IMR-90 (cell line): ENCODE results near the gene GUCY2C. TPM values are rescaled to one million over a fixed set of nuclear protein-coding genes. Genes with fewer than 3 reads are reported as not detected.
A peak's percentile ranks its signal among the peaks of the same experiment; 100 is the strongest.

Experiments used
- ATAC-seq: fragments of 200-7000 bp; cut with Tn5 transposase; 2 replicates; pipeline ENCODE4 v1.9.1; 2020; ENCODE audit warnings: low read depth, mild to moderate bottlenecking, moderate library complexity
- BruUV-seq: library from RNA; stranded (reverse); fragments of 400-500 nt; replicated peaks from 2 replicates; lab custom pipeline; 2021; lab: Mats Ljungman, UMichigan
- CTCF ChIA-PET: fragments of 300-600 bp; formaldehyde crosslinking; extraction: SDS; loops from one replicate; lab custom pipeline; 2021; ENCODE audit warnings: antibody characterized with exemption; lab: Yijun Ruan, JAX
- POLR2A ChIA-PET: fragments of 300-600 bp; sonication (Branson Sonifier 250); formaldehyde crosslinking; loops from one replicate; lab custom pipeline; 2022; ENCODE audit warnings: antibody characterized with exemption; ENCODE audit not compliant: unreplicated experiment; lab: Charles Lee
- DNase-seq: peaks from one replicate; pipeline ENCODE4 v3.0.0; 2013
- H2AFZ ChIP-seq: replicated peaks from 2 replicates; pipeline ENCODE3; 2013; ENCODE audit warnings: low read length, mild to moderate bottlenecking; ENCODE audit not compliant: poor library complexity
- H2AK5ac ChIP-seq: 2 replicates; pipeline ENCODE4 v1.6.1; 2013; ENCODE audit warnings: low read depth, low read length, inconsistent platforms
- H2AK9ac ChIP-seq: replicated peaks from 2 replicates; pipeline ENCODE3; 2013; ENCODE audit warnings: mild to moderate bottlenecking, low read depth, low read length, moderate library complexity; ENCODE audit not compliant: poor library complexity
- H2BK120ac ChIP-seq: 2 replicates; pipeline ENCODE4 v1.6.1; 2013; ENCODE audit warnings: low read depth, low read length, inconsistent platforms
- H2BK15ac ChIP-seq: 3 replicates; pipeline ENCODE4 v1.6.1; 2013; ENCODE audit warnings: low read depth, low read length, inconsistent platforms
- H2BK20ac ChIP-seq: 2 replicates; pipeline ENCODE4 v1.6.1; 2013; ENCODE audit warnings: low read depth, mild to moderate bottlenecking, inconsistent platforms, low read length, moderate library complexity
- H2BK5ac ChIP-seq: 2 replicates; pipeline ENCODE4 v1.6.1; 2013; ENCODE audit warnings: mild to moderate bottlenecking, low read depth, low read length, inconsistent platforms; ENCODE audit not compliant: poor library complexity, severe bottlenecking
- H3K14ac ChIP-seq: replicated peaks from 2 replicates; pipeline ENCODE4 v1.6.1; 2013; ENCODE audit warnings: low read depth, low read length, inconsistent platforms
- H3K18ac ChIP-seq: 2 replicates; pipeline ENCODE4 v1.6.1; 2013; ENCODE audit warnings: low read depth, low read length, control low read depth
- H3K23ac ChIP-seq: 2 replicates; pipeline ENCODE4 v1.6.1; 2013; ENCODE audit warnings: low read depth, low read length, inconsistent platforms
- H3K27ac ChIP-seq: 2 replicates; pipeline ENCODE4 v1.5.1; 2013; ENCODE audit warnings: mild to moderate bottlenecking, control low read depth, low read length; ENCODE audit not compliant: insufficient read depth
- H3K27me3 ChIP-seq: 2 replicates; pipeline ENCODE4 v1.6.1; 2013; ENCODE audit warnings: low read length; ENCODE audit not compliant: control insufficient read depth, insufficient read depth
- H3K36me3 ChIP-seq: 2 replicates; pipeline ENCODE4 v1.6.1; 2013; ENCODE audit warnings: low read length, mixed read lengths; ENCODE audit not compliant: control insufficient read depth, insufficient read depth
- H3K4ac ChIP-seq: 2 replicates; pipeline ENCODE4 v1.6.1; 2013; ENCODE audit warnings: low read depth, low read length, inconsistent platforms
- H3K4me1 ChIP-seq: 2 replicates; pipeline ENCODE4 v1.6.1; 2013; ENCODE audit warnings: low read length, mixed read lengths; ENCODE audit not compliant: control insufficient read depth, insufficient read depth
- H3K4me2 ChIP-seq: 2 replicates; pipeline ENCODE4 v1.6.1; 2013; ENCODE audit warnings: low read depth, mild to moderate bottlenecking, control low read depth, low read length, moderate library complexity
- H3K4me3 ChIP-seq: 2 replicates; pipeline ENCODE4 v1.5.1; 2013; ENCODE audit warnings: low read depth, mild to moderate bottlenecking, control low read depth, low read length, moderate library complexity; ENCODE audit not compliant: insufficient read depth
- H3K56ac ChIP-seq: 2 replicates; pipeline ENCODE4 v1.6.1; 2013; ENCODE audit warnings: low read length, inconsistent platforms; ENCODE audit not compliant: insufficient read depth; ENCODE audit errors: extremely low read depth
- H3K79me1 ChIP-seq, 2 experiments: 2 replicates each; pipeline ENCODE4 v1.6.1; 2013; ENCODE audit warnings: low read length in 2 of 2, inconsistent platforms in 1 of 2, low read depth in 1 of 2
- H3K9ac ChIP-seq: 2 replicates; pipeline ENCODE4 v1.6.1; 2013; ENCODE audit warnings: low read depth, low read length, control low read depth
- H3K9me1 ChIP-seq: 2 replicates; pipeline ENCODE4 v1.6.1; 2013; ENCODE audit warnings: low read length, inconsistent platforms; ENCODE audit not compliant: insufficient read depth
- H3K9me3 ChIP-seq: 2 replicates; pipeline ENCODE4 v1.6.1; 2013; ENCODE audit warnings: low read length; ENCODE audit not compliant: control insufficient read depth, insufficient read depth
- H4K20me1 ChIP-seq: 2 replicates; pipeline ENCODE4 v1.6.1; 2013; ENCODE audit warnings: low read length, inconsistent platforms; ENCODE audit not compliant: insufficient read depth
- H4K5ac ChIP-seq: 2 replicates; pipeline ENCODE4 v1.6.1; 2013; ENCODE audit warnings: mild to moderate bottlenecking, low read depth, low read length, control low read depth
- H4K8ac ChIP-seq, 2 experiments: 2 replicates each; pipeline ENCODE4 v1.6.1; 2013; ENCODE audit warnings: low read depth in 2 of 2, low read length in 2 of 2, control low read depth in 1 of 2, inconsistent platforms in 1 of 2
- H4K91ac ChIP-seq: 2 replicates; pipeline ENCODE4 v1.6.1; 2013; ENCODE audit warnings: low read depth, low read length, inconsistent platforms; ENCODE audit not compliant: insufficient read depth
- BHLHE40 ChIP-seq: fragments of 150-350 bp; IDR thresholded peaks from 2 replicates; pipeline ENCODE4 v1.6.1; 2016; ENCODE audit warnings: mild to moderate bottlenecking, low read depth, low read length
- CEBPB ChIP-seq: IDR thresholded peaks from 2 replicates; pipeline ENCODE4 v1.6.1; 2012; ENCODE audit warnings: low read depth, low read length, improper control_type of control experiment
- CHD1 ChIP-seq: IDR thresholded peaks from 2 replicates; pipeline ENCODE4 v1.6.1; 2012; ENCODE audit warnings: low read depth, low read length, improper control_type of control experiment
- FOS ChIP-seq: fragments of 150-350 bp; IDR thresholded peaks from 2 replicates; pipeline ENCODE4 v1.6.1; 2016; ENCODE audit warnings: low read depth, low read length
- MAFK ChIP-seq: IDR thresholded peaks from 2 replicates; pipeline ENCODE4 v1.6.1; 2012; ENCODE audit warnings: low read depth, low read length, improper control_type of control experiment
- MAZ ChIP-seq: IDR thresholded peaks from 2 replicates; pipeline ENCODE4 v1.6.1; 2012; ENCODE audit warnings: low read depth, mild to moderate bottlenecking, low read length, improper control_type of control experiment, moderate library complexity, borderline replicate concordance
- NFE2L2 ChIP-seq: fragments of 150-350 bp; IDR thresholded peaks from 2 replicates; pipeline ENCODE4 v1.6.1; 2016; ENCODE audit warnings: low read depth, mild to moderate bottlenecking, low read length
- RAD21 ChIP-seq: IDR thresholded peaks from 2 replicates; pipeline ENCODE4 v1.6.1; 2012; ENCODE audit warnings: low read length, improper control_type of control experiment
- RCOR1 ChIP-seq: IDR thresholded peaks from 2 replicates; pipeline ENCODE4 v1.6.1; 2012; ENCODE audit warnings: mild to moderate bottlenecking, low read length, improper control_type of control experiment; ENCODE audit not compliant: insufficient replicate concordance
- RFX5 ChIP-seq: IDR thresholded peaks from 2 replicates; pipeline ENCODE4 v1.8.0; 2012; ENCODE audit warnings: low read depth, mild to moderate bottlenecking, low read length, moderate library complexity
- SMC3 ChIP-seq: fragments of 150-350 bp; IDR thresholded peaks from 2 replicates; pipeline ENCODE4 v1.6.1; 2016; ENCODE audit warnings: low read depth, mild to moderate bottlenecking, antibody characterized with exemption, low read length, moderate library complexity
- WGBS, 2 experiments: methylation state at CpG; one replicate each; pipeline versions ENCODE4 v1.1.5 to v1.1.7; 2013; ENCODE audit warnings: missing lambda C conversion rate in 2 of 2; ENCODE audit not compliant: insufficient read length in 1 of 2; ENCODE audit errors: extremely low coverage in 2 of 2; 5-methylcytosine and 5-hydroxymethylcytosine counted together
- dilution Hi-C: fragments of 300-500 bp; cut with HindIII; formaldehyde crosslinking; loops from one replicate; pipeline ENCODE4 v1.14.3; 2018; ENCODE audit warnings: low sequenced_read_pairs; ENCODE audit not compliant: unreplicated experiment
- in situ Hi-C: fragments of 300-500 bp; cut with MboI; formaldehyde crosslinking; loops from 3 replicates; pipeline ENCODE4 v1.14.3; 2019; ENCODE audit warnings: low sequenced_read_pairs, inconsistent platforms, mixed read lengths
- intact Hi-C: fragments of 100-400 bp; cut with micrococcal nuclease; formaldehyde crosslinking; loops from 2 replicates; pipeline ENCODE4 v1.10.0; 2022
- polyA plus RNA-seq, 3 experiments: library from polyadenylated mRNA; depleted of rRNA; stranded (reverse); fragments of >200 nt; gene quantifications; 2 replicates each; pipeline ENCODE4 v1.2.3, GENCODE V29; 2012; ENCODE audit warnings: low replicate concordance in 1 of 3
- total RNA-seq: library from RNA; depleted of rRNA; stranded (reverse); fragments of >200 nt; gene quantifications from 2 replicates; pipeline ENCODE4 v1.2.3, GENCODE V29; 2012
- TF ChIP-seq, protein P1 (sequence below): fragments of 150-350 bp; IDR thresholded peaks from 2 replicates; pipeline ENCODE4 v1.6.1; 2016; ENCODE audit warnings: low read depth, mild to moderate bottlenecking, low read length, moderate library complexity, borderline replicate concordance
- TF ChIP-seq, protein P2 (sequence below): conservative IDR thresholded peaks from 2 replicates; pipeline ENCODE4 v1.5.1; 2012; ENCODE audit warnings: mild to moderate bottlenecking, low read depth, low read length, improper control_type of control experiment
- TF ChIP-seq, protein P3 (sequence below): fragments of 150-350 bp; IDR thresholded peaks from 2 replicates; pipeline ENCODE4 v1.6.1; 2017; ENCODE audit warnings: mild to moderate bottlenecking, antibody characterized with exemption, low read length, low read depth

Gene GUCY2C
- total and polyA plus RNA-seq, 2 of the 4 experiments (the other 2 are of a cell fraction), result not detected

DNA sequence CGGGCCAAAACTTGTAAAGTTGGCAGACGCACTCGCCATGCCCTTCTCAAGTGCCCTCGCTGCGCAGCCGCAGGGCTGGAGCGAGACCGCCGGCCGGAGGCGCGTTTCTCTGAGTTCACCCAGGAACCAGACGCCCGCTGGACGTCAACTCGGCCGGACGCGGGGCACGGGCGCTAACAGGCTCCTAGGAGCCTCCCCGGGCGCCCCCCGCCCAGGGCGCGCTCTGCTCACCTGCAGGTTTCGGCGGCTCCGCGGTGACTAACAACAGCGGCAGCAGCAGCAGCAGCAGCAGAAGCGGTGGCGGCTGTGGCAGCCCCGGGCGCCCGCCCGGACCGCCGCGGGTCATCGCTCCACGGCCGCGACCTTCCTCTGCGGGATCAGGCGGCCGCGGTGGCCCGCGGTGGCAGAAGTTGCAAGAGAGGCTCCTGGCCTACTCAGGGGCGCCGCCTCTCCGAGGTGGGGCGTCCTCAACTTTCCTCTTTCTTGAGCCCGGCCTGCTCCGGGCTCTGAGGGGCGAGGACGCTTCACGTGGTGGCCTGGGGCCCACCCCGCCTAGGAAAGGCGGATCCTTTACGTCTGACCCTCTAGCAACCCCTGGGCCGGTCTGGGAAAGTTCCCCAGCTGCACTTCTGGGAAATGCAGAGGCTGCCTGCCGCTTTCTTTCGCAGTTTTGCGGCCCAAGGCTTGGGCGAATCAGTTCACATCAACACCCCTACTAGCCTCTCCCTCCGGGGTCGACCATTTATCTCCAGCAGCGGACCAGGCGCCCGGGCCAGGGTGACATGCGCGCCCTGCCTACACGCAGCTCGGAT is 128.8 kb downstream of the GUCY2C start, which contains the start of gene PLBD1:
PLBD1 (minus strand) TSS at position 533 of the 812 bp plus-strand sequence; CDS start at position 346, 187 bp downstream.
- ATAC-seq (peak; percentile 72), DNase-seq (no peak)
- dilution Hi-C loops, result no loop called here
- no peak within 1 kb of the TSS for H3K14ac ChIP-seq
- H2BK120ac ChIP-seq, result no peak within 1 kb of the TSS
- no TSS peak for BruUV-seq
- H3K36me3 ChIP-seq, result no peaks in the 10 kb centered on the region
- no peak within 1 kb of the TSS for H3K18ac ChIP-seq
- H2AK9ac ChIP-seq, result no peak within 1 kb of the TSS
- in situ Hi-C loops, result no loop called here
- H4K20me1 ChIP-seq, result no peaks in the 10 kb centered on the region
- no peaks in the 10 kb centered on the region for H3K79me1 ChIP-seq
- H3K9ac ChIP-seq, result no peak within 1 kb of the TSS
- H4K91ac ChIP-seq, result no peak within 1 kb of the TSS
- CTCF ChIA-PET, result no interaction called here
- no peaks in the 10 kb centered on the region; the same call in none of the 2 replicates for H3K27me3 ChIP-seq
- no peak within 1 kb of the TSS for H2BK20ac ChIP-seq
- H2BK5ac ChIP-seq, result no peak within 1 kb of the TSS
- H3K4me2 ChIP-seq, result peak within 1 kb of the TSS; percentile 43; the same call in 1 of the 2 replicates
- H2BK15ac ChIP-seq, result no peak within 1 kb of the TSS
- H3K4ac ChIP-seq, result no peak within 1 kb of the TSS
- H3K4me1 ChIP-seq, result no peaks in the 10 kb centered on the region
- peak within 1 kb of the TSS; percentile 17; the same call in 1 of the 2 replicates for H3K4me3 ChIP-seq
- no peak within 1 kb of the TSS for H4K8ac ChIP-seq
- H2AK5ac ChIP-seq, result no peak within 1 kb of the TSS
- intact Hi-C loops, result no loop called here
- H3K9me1 ChIP-seq, result no peaks in the 10 kb centered on the region
- POLR2A ChIA-PET, result no interaction called here
- no peak within 1 kb of the TSS for H3K56ac ChIP-seq
- no peaks in the 10 kb centered on the region for H3K9me3 ChIP-seq
- H4K5ac ChIP-seq, result no peak within 1 kb of the TSS
- WGBS, 2 experiments, result 4% methylated on average over 28 of the region's 76 CpGs; no CpG with 5 or more reads in 1 of the 2 experiments
- H3K27ac ChIP-seq, result no peak within 1 kb of the TSS
- H3K23ac ChIP-seq, result no peak within 1 kb of the TSS
- H2AFZ ChIP-seq, result peak within 1 kb of the TSS; percentile 71
- TF ChIP-seq RFX5, result no peak
- TF ChIP-seq, protein P1, sequence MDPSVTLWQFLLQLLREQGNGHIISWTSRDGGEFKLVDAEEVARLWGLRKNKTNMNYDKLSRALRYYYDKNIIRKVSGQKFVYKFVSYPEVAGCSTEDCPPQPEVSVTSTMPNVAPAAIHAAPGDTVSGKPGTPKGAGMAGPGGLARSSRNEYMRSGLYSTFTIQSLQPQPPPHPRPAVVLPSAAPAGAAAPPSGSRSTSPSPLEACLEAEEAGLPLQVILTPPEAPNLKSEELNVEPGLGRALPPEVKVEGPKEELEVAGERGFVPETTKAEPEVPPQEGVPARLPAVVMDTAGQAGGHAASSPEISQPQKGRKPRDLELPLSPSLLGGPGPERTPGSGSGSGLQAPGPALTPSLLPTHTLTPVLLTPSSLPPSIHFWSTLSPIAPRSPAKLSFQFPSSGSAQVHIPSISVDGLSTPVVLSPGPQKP, result no peak
- TF ChIP-seq MAFK, result no peak
- no peak for TF ChIP-seq CEBPB
- no peak for TF ChIP-seq BHLHE40
- TF ChIP-seq NFE2L2, result no peak
- no peak for TF ChIP-seq CHD1
- no peak for TF ChIP-seq RCOR1
- TF ChIP-seq SMC3, result no peak
- no peak for TF ChIP-seq RAD21
- TF ChIP-seq, protein P2, sequence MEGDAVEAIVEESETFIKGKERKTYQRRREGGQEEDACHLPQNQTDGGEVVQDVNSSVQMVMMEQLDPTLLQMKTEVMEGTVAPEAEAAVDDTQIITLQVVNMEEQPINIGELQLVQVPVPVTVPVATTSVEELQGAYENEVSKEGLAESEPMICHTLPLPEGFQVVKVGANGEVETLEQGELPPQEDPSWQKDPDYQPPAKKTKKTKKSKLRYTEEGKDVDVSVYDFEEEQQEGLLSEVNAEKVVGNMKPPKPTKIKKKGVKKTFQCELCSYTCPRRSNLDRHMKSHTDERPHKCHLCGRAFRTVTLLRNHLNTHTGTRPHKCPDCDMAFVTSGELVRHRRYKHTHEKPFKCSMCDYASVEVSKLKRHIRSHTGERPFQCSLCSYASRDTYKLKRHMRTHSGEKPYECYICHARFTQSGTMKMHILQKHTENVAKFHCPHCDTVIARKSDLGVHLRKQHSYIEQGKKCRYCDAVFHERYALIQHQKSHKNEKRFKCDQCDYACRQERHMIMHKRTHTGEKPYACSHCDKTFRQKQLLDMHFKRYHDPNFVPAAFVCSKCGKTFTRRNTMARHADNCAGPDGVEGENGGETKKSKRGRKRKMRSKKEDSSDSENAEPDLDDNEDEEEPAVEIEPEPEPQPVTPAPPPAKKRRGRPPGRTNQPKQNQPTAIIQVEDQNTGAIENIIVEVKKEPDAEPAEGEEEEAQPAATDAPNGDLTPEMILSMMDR, result no peak
- TF ChIP-seq MAZ, result no peak
- TF ChIP-seq, protein P3, sequence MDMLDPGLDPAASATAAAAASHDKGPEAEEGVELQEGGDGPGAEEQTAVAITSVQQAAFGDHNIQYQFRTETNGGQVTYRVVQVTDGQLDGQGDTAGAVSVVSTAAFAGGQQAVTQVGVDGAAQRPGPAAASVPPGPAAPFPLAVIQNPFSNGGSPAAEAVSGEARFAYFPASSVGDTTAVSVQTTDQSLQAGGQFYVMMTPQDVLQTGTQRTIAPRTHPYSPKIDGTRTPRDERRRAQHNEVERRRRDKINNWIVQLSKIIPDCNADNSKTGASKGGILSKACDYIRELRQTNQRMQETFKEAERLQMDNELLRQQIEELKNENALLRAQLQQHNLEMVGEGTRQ, result no peak
- no peak for TF ChIP-seq FOS
